ENCODE results near the gene SETD2.
"Not testable (repeated sequence)": the region's sequence is repeated elsewhere in the genome, so short reads cannot be mapped to it uniquely, and the experiment has no call there.

The SETD2 gene

DNA sequence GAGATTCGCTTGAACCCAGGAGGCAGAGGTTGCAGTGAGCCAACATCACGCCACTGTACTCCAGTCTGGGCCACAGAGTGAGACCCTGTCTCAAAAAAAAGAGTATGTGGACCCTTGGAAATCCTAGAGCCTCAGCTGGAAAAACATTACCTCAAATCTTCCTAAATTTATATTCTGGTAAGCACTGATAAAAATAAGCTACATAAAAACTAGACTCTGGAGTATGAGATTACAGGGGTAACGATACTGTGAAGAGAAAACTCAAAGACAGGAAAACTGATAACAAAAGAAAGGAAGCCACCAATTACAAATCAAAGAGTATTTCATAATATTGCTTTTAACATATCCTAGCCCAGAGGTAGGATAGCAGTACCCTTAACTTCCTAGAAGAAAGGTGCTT is 30.3 kb downstream of the SETD2 start:
- TF ChIP-seq ZNF274 (IDR thresholded peaks at IDR 0.05; ENCODE audit: low read depth, low read length): no peak
- H3K4me3 ChIP-seq (ENCODE audit: low read length): no peak overlapping the region

DNA sequence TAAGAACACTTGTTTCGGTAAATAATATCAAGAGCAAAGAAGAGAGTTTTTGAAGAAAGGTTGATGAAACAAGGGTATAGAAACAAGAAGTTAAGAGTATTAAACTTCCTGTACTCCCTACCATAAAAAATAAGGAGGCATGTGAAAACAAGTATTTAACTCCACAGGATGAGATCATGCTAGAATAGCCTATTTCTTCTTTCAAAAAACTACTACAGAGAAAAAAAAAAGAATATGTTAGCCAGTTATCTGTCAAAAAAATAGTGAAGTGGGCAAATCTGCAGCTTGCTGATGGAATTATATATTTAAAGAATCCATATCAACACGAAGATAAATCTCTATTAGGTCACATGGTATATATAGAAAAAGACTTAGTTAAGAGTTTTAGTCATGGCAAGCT is 33.4 kb downstream of the SETD2 start:
- TF ChIP-seq ZNF274 (IDR thresholded peaks at IDR 0.05; ENCODE audit: low read depth, low read length): no peak

DNA sequence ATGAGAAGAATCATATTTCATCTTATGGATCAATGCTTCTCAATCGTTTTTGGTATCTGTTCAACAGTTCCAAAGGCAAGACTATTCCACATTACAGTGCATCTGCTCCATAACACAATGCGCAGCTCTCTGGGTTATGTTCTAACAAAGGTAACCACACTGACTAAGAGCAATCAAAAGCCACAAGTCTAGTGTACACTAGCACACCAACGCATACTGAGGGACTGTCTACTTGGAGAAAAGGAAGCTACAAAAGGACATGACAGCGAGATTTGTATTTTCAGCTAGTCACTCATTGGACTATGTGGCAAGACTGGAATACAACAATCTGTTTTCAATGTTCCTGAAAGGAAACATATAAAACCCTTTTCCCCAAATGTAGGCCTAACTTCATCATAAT is 35.8 kb downstream of the SETD2 start:
- TF ChIP-seq ZNF274 (IDR thresholded peaks at IDR 0.05; ENCODE audit: low read depth, low read length): no peak
- H3K4me3 ChIP-seq (ENCODE audit: low read length): no peak overlapping the region

More for the DNA sequence above, 33.4 kb downstream of the SETD2 start:
- H3K4me3 ChIP-seq (ENCODE audit: low read length): no peak overlapping the region

DNA sequence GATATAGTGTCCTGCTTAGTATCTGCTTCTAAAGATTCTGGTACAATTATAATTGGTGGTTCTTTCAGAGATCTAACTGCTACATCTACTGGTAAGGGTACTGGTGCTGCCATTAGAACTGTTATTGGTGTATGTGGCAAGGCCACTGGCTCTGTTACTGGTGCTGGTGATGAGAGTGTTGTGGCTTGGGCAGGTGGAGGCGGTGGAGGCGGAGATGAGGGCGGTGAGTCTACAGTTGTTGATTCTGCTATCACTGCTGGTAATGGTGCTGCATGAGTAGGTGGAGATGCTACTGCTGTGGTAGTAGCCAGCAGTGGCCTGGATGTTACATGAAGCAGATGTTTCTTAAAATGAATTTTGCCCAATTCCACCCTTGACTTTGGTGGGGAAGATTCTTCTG is 40.1 kb downstream of the SETD2 start:
- no peak for TF ChIP-seq ZNF274 (IDR thresholded peaks at IDR 0.05; ENCODE audit: low read depth, low read length)

DNA sequence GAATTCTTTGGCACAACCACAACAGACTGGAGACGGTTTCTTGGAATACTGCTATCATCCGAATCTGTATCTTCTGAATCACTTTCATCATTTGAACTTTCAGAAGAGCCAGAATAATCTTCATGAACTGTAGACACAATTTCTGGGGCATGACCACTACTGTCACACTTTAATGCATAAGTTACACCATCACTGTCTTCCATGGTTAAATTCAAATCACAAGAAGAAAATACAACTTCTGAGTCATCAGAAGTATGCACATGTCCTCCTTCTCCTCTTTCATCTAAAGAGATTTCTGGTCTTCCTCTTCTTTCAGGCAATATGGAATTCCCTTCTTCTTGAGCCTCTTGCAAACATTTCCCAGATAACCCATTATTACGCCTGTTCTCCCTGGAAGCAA is 42.5 kb downstream of the SETD2 start:
- no peak overlapping the region for H3K4me3 ChIP-seq (ENCODE audit: low read length)
- TF ChIP-seq ZNF274 (IDR thresholded peaks at IDR 0.05; ENCODE audit: low read depth, low read length): no peak

More for the DNA sequence above, 40.1 kb downstream of the SETD2 start:
- H3K4me3 ChIP-seq (ENCODE audit: low read length): no peak overlapping the region

DNA sequence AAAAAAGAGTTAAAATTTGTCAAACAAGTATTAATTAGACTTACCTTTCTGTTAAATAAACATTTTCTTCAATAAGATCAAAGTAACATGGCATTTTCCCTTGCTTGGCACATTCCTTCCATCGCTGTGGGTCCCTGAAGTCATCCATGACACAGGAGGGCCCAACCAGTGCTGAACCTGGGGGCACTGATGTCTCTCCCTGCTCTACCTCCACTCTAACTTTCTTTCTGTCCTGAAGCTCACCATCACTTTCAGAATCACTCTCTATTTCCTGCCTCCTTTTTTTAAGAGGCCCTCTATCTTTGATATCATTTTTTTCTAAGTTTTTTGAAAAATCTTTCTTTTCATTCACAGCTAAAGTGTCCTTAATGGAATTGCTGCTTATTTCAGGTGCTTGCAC is 43.8 kb downstream of the SETD2 start:
- no peak overlapping the region for H3K4me3 ChIP-seq (ENCODE audit: low read length)
- TF ChIP-seq ZNF274 (IDR thresholded peaks at IDR 0.05; ENCODE audit: low read depth, low read length): no peak

DNA sequence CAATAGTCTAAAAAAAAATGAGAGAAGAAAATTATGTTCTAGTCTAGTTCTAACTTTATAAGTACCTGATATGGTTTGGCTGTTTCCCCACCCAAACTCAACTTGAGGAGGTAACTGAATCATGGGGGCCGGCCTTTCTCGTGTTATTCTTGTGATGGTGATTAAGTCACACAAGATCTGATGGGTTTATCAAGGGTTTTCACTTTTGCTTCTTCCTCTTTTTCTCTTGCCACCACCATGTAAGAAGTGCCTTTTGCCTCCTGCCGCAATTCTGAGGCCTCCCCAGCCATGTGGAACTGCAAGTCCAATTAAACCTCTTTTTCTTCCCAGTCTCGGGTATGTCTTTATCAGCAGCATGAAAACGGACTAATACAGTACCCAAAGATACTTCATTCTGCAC is 44.5 kb downstream of the SETD2 start:
- not testable (repeated sequence) for H3K4me3 ChIP-seq (ENCODE audit: low read length)

DNA sequence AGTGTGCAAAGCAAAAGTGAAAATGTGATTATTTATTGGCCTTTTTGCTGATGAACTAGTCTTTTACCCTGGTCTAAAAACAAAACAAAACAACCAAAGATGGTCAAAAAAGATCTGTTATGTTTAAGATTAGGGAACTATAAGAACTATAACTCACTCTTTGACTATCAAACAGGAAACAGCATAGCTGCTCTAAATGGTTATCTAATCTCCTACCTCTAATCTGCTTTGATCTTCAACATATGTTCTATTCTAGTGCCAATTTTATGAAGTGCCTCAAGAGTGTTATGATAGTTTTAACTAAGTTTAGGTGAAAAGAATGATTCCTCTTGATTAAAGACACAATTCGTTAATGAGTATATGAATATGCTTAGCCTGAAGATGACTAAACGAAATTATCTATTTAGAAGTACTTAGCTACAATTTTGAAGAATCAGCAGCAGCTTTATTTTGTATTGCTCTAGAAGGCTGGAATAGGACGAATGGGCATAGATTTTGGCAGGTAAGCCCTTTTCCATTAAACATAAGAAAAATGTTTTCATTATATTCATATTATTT is 46.0 kb downstream of the SETD2 start:
- no peak overlapping the region for H3K4me3 ChIP-seq (ENCODE audit: low read length)
- TF ChIP-seq ZNF274 (IDR thresholded peaks at IDR 0.05; ENCODE audit: low read depth, low read length): no peak

DNA sequence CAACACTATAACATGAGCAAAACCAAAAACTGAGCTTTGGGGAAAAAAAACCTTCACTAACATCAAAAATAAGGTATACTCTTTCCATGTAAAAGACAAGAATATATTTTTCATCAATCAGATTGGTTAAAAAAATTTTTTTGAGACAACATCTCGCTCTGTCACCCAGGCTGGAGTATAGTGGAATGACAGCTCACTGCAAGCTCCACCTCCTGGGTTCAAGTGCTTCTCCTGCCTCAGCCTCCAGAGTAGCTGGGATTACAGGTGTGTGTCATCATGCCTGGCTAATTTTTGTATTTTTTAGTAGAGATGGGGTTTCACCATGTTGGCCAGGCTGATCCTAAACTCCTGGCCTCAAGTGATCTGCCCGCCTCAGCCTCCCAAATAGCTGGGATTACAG is 48.4 kb downstream of the SETD2 start:
- H3K4me3 ChIP-seq (ENCODE audit: low read length): not testable (repeated sequence)

DNA sequence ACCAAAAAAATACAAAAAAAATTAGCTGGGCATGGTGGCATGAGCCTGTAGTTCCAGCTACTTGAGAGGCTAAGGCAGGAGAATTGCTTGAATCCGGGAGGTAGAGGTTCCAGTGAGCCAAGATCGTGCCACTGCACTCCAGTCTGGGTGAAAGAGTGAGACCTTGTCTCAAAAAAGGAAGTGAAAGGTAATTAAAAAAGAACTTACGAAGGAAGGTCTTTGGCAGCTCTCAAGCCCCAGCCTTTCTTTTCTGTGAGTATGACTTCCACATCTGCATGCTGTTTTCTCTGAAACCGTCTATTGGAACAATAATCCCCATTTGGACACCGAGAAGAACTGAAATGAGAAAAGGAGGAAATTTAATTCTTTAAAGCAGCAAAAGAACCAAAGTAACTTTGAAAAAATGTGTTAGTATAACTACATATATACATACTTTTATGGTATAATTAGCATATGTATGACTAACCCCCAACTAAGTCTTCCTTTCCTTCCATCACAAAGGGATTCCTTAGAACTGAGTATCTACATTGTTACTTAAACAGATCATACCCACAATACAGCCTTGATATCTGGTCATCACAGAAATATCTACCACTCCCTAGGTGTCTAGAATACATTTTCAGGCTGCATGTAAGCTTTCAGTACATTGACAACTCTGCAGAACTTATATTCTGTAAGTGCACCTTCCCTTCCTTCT is 50.1 kb downstream of the SETD2 start:
- no peak for TF ChIP-seq ZNF274 (IDR thresholded peaks at IDR 0.05; ENCODE audit: low read depth, low read length)
- no peak overlapping the region for H3K4me3 ChIP-seq (ENCODE audit: low read length)

DNA sequence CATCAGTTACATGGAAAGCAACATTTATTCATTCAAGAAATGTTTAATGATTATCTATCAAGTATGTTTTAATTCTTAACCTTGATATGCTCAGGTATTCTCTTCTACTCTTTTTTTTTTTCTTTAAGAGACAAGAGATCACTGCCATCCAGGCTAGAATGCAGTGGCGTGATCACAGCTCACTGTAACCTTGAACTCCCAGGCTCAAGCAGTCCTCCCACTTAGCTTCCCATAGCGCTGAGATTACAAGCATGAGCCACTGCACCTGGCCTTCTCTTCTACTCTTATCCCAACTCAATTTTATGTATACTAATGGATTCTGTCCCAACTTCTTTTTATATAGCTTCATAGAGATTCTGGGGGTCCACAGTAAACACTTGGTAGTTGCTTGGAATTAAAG is 50.9 kb downstream of the SETD2 start:
- H3K4me3 ChIP-seq (ENCODE audit: low read length): no peak overlapping the region
- TF ChIP-seq ZNF274 (IDR thresholded peaks at IDR 0.05; ENCODE audit: low read depth, low read length): no peak

DNA sequence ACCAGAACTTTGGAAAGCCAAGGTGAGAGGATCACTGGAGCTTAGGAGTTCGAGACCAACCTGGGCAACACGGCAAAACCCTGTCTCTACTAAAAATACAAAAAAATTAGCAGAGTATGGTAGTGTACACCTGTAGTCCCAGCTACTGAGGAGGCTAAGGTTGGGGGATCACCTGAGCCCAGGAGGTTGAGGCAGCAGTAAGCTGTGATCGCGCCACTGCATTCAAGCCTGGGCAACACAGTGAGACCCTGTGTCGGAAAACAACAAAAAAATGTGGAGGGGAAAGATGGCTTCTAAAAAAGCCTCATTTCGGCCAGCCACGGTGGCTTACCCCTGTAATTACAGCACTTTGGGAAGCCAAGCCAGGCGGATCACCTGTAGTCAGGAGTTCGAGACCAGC is 54.5 kb downstream of the SETD2 start:
- H3K4me3 ChIP-seq (ENCODE audit: low read length): no peak overlapping the region
- TF ChIP-seq ZNF274 (IDR thresholded peaks at IDR 0.05; ENCODE audit: low read depth, low read length): no peak

DNA sequence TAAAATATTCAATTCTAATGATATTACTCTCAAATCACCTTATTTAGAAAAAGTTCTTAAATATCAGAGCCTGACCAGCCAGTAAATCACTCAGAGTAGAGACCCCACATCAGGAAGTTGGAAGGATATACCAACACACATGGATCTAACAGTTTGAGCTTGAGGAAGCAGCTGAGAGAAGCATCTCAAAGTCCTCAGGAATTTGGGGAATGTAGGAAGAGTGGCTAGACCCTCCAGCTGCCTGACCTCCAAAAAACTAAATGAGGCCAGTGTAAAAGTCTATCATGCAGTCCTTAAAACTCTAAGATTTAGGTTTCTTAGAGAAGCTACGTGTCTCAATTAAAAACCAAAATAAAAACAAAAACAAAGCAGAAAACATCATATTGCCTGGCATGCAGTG is 55.4 kb downstream of the SETD2 start:
- H3K4me3 ChIP-seq (ENCODE audit: low read length): no peak overlapping the region
- TF ChIP-seq ZNF274 (IDR thresholded peaks at IDR 0.05; ENCODE audit: low read depth, low read length): no peak

DNA sequence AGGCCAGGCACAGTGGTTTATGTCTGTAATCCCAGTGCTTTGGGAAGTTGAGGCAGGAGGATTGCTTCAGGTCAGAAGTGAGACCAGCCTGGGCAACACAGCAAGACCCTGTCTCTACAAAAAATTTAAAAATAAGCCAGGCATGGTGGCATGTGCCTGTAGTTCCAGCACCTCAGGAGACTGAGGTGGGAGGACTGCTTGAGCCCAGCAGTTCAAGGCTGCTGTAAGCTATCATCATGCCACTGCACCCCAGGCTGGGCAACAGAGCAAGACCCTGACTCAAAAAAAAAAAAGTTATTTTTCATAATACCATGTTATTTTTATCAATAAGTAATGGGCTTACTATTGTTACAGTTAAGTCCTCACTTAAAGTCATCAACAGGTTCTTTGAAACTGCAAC is 59.7 kb downstream of the SETD2 start:
- no peak overlapping the region for H3K4me3 ChIP-seq (ENCODE audit: low read length)
- no peak for TF ChIP-seq ZNF274 (IDR thresholded peaks at IDR 0.05; ENCODE audit: low read depth, low read length)

DNA sequence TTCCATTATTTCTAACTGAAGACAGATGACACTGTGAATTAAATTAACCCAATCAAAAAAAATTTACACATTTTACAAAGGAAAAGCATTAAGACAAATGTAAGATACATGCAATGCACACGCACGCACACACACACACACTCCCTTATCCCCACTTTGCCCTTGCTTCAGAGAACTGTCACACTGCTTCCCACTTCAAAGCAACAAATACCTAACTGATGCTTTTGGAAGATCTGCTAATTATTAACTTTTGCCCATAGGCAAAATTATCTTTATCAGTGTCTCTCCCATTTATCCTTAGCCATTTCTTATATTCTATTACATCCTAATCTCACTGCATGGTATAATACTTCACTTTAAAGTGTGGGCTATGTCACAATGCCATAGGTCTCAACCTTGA is 60.3 kb downstream of the SETD2 start:
- no peak overlapping the region for H3K4me3 ChIP-seq (ENCODE audit: low read length)
- no peak for TF ChIP-seq ZNF274 (IDR thresholded peaks at IDR 0.05; ENCODE audit: low read depth, low read length)

DNA sequence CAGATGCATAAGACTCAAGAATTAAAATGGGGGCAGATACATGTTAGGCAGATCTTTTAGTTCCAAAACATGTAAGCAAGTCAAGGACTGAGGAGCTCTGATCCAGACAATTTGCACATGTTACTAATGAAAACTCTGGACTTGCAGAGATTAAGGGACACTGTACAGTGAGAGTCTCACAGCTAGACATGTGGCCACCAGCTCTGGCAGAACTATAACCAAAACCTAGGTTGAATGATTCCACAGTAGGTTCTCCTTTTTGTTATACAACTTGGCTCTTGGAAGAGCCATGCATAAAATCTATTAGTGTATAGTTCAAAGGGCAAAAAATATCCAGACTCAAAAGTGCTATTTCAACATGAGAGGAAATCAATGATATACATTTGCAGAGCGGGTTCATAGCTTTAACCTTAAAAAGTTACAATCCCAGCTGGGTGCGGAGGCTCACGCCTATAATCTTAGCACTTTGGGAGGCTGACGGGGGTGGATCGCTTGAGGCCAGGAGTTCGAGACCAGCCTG is 61.8 kb downstream of the SETD2 start:
- no peak overlapping the region for H3K4me3 ChIP-seq (ENCODE audit: low read length)
- no peak for TF ChIP-seq ZNF274 (IDR thresholded peaks at IDR 0.05; ENCODE audit: low read depth, low read length)

Measured in GM08714 (cell line).